ENCODE measurements around the gene HPDL.
A peak's percentile ranks its signal among the peaks of the same experiment; 100 is the strongest.
"Not testable (repeated sequence)": the region's sequence is repeated elsewhere in the genome, so short reads cannot be mapped to it uniquely, and the experiment has no call there.

The HPDL gene

DNA sequence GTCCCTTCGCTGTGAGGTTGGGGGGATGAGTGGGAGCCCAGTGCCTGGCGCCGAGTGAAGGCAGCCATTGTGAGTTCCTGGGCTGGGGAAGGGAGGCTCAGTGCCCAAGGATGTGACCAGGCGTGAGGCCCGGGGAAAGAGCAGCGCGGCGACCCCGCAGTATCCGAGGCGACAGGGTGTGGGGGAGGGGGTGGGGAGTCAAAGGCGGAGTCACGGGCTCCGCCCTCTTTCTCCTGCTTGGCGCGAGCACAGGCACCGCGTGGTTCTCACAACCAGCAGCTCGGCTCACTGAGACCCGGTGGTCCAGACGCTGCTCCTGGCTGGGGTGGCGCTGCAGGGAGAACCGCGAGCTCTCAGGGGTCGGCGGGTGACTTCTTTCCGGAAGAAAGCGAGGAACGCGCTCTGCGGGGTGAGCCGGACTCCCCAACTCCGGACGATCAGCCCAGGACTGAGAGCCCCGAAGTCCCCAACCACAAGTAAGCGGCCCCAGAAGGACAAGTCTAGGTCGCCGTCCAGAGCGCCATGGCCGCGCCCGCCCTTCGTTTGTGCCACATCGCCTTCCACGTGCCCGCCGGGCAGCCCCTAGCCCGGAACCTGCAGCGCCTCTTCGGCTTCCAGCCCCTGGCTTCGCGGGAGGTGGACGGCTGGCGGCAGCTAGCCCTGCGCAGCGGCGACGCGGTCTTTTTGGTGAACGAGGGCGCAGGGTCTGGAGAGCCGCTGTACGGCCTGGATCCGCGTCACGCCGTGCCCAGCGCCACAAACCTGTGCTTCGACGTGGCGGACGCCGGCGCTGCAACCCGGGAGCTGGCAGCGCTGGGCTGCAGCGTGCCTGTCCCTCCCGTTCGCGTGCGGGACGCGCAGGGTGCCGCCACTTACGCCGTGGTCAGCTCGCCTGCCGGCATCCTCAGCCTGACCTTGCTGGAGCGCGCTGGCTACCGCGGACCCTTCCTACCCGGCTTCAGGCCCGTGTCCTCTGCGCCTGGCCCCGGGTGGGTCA lies at the start of gene HPDL:
TSS of gene HPDL (plus strand) at position 269 of the 997 bp plus-strand sequence. CDS start at position 523, 254 bp downstream.
- DNase-seq, result peak; percentile 67 to 73

DNA sequence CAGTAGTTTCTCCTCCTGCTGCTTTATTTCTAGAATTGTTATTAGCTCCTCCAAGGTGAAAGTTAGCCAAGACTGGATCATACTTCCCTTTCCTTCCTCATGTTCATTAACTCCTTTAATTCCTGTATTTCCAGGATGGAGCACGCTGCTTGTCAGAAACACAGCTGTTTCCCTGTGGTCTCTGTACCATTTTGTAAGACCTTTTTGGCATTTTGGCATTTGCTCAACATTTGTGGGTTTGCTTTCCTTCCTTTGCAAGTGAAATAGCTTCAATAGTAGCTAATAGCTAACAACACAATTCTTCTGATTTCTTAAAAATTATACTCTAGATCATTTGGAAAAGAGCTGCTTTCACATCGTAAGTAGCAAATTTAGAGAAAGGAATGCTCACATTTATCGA lies 44.3 kb upstream of the HPDL start:
- no peak for DNase-seq

DNA sequence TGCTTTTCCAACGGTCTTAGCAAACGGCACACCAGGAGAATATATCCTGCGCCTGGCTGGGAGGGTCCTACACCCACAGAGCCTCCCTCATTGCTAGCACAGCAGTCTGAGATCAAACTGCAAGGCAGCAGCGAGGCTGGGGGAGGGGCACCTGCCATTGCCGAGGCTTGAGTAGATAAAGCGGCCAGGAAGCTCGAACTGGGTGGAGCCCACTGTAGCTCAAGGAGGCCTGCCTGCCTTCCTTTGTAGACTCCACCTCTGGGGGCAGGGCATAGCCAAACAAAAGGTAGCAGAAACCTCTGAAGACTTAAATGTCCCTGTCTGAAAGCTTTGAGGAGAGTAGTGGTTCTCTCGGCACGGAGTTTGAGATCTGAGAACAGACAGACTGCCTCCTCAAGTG lies 41.8 kb upstream of the HPDL start:
- DNase-seq, result not testable (repeated sequence)

DNA sequence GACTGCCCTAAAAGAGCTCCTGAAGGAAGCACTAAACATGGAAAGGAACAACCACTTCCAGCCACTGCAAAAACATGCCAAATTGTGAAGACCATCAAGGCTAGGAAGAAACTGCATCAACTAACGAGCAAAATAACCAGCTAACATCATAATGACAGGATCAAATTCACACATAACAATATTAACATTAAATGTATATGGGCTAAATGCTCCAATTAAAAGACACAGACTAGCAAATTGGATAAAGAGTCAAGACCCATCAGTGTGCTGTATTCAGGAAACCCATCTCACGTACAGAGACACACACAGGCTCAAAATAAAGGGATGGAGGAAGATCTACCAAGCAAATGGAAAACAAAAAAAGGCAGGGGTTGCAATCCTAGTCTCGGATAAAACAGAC lies 40.2 kb upstream of the HPDL start:
- DNase-seq, result not testable (repeated sequence)

DNA sequence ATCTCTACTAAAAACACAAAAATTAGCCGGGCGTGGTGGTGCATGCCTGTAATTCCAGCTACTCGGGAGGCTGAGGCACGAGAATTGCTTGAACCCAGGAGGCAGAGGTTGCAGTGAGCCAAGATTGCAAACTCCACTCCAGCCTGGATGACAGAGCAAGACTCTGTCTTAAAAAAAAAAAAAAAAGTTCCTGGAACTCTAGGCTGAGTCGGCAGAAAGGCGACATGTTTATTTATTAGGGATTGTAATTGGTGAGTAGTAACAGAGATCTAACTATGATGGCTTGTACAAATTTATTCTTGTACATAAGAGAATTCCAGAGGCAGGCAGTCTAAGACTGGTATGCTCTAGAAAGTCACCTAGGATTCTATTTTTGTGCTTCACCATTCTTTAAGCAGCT lies 35.7 kb upstream of the HPDL start:
- not testable (repeated sequence) for DNase-seq

DNA sequence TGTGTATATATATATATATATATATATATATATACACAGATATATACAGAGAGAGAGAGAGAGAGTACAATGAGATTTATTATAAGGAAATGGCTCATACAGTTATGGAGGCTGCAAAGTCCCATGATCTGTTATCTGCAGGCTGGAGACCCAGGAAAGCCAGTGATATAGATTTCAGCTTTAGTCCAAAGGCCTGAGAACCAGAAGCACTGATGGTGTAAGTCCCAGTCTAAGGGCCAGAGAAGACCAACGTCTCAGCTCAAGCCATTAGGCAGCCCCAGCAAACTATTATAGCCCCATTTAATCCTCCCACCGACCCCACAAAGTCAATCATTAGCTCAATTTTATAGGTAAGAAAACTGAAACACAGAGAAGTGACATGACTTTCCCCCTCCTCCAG lies 35.0 kb upstream of the HPDL start:
- DNase-seq, result no peak

DNA sequence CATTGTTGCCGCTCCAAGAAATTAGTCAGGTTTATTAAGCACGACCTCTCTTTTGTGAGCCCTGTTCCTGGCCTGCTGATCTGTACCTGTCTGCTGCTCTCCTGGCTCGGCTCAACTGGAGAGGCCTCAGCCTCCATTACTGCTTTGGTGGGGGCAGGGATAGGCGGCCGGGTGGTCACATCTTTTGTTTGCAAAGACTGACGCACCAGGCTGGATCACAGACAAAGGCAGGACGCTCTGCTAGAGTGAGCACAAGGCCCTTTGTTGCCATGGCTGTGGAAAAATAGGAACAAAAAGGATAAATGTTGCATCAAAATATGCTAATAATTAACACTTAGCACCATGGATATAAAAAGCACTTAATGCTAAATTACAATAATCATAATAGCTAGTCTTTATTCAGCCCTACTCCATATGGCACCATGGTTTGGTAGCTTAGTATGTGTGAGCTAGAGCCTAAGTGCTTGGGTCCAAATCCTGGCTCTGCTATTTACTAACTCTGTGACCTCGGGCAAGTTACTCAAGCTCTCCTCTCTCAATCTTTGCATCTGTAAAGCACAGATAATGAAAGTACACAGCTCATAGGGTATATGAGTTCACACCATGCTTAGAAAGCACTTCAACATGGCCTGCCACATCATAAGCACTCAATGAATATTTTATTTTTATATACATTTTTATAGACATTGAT lies 28.9 kb upstream of the HPDL start:
- DNase-seq, result no peak

DNA sequence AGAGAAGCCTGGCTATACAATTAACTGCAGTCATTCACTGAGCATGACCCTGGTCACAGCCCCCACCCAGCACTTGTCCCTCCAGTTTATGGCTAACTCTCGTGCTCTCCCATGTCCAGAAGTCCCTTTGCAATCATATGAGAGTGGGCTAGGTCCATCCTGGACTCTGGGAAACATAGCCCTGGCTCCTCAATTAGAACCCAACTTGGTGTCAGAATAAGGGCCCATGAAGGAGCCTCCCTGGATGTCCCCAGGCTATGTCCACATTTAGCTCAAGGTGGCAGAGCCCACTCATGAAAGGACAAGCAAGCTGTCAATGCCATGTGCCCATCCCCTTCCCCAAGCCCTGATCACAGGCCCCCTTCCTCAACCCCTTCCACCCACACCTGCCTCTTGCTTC lies 27.4 kb upstream of the HPDL start:
- no peak for DNase-seq

DNA sequence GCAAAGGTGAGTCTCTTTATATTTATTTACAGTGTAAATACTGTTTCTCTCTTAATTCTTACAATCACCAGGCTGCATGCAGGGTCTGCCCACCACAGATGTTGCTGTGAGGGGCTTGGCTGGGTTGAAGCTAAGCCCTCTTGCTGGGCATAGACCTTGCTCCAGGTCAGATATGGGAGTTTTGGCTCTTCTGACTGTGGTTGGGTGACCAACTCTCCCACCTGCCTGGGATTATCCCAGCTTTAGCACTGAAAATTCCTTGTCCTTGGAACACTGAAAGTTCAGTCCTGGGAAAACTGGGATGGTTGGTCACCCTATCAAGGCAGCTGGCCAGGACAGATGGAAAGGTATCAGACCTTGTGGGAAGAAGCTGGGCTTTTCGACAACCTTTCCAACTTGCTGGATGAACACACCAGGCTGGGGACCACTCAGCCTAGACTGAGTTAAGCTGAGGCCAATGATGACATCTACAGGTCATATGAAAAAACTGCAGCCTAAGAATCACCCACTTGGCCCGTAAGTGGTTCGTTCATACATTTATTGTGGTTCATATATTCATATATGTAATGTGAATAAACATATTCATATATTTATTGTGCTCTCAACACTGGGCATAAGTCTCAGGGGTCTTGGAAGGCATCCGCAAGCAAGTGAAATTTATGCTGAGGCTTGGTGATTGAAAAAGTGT lies 26.6 kb upstream of the HPDL start:
- DNase-seq, result peak; percentile 33 to 40

DNA sequence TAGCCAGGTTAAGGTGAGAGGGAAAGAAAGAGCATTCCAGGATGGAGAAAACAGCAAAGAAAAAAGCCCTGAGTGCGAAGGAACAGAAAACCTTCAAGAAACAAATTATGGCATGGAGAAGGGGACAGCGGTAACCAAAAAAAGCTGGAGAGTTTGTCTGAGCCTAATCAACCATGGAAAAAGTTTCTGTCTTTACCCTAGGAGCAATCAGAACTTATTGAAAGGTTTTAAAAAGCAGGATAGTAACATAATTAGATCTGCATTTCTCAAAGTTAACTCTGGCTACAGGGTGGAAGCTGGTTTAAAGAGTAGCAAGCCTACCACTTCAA lies 26.1 kb upstream of the HPDL start:
- DNase-seq, result no peak

DNA sequence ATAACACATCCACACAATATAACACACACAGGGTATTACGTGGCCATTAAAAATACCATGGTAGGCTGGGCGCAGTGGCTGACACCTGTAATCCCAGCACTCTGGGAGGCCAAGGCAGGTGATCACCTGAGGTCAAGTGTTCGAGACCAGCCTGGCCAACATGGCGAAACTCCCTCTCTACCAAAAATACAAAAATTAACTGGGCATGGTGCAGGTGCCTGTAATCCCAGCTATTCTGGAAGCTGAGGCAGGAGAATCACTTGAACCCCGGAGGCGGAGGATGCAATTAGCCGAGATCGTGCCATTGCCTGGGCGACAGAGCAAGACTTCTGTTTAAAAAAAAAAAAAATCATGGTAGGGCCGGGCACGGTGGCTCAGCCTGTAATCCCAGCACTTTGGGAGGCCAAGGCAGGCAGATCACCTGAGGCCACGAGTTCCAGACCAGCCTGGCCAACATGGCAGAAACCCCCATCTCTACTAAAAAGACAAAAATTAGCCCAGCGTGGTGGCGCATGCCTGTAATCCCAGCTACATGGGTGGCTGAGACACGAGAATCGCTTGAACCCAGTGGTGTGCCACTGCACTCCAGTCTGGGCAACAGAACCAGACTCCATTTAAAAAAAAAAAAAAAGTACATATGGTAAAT lies 24.1 kb upstream of the HPDL start:
- DNase-seq, result no peak

DNA sequence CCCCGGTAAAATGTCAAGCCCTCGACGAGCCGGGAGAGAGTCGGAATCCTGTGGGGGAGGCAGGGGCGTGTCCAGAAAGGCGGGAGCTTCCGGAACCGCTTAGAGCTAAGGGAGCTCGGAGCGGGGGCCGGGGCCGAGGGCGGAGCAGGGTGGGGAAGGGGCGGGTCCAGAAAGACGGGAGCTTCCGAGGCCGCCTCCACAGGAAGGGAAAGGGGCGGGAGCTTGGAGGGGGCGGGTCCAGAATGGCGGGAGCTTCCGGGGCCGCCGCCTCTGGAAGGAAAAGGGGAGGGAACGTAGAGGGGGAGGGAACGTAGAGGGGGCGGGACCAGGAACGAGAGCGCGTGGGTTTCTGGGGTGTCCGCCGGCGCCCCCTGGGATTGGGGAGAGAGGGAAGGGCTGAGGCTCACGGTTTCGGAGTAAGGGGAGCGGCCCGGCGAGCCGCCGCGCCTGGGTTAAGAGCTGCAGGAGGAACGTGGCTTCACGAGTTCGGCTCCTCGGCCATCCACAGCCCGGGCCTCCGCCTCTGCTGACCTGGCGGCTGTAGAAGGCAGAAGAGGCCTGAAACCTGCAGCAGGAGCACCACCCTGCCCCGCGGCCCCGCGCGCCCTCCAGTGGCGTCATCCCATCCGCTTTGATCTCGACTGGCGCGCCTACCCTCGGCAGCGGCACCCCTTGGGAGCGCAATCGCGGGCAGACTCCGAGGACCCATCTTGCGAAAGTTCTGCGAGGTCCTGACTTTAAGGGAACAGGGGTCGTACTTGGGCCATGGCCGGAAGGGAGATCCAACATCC lies 23.0 kb upstream of the HPDL start:
- DNase-seq, result peak; percentile 98 to 99

DNA sequence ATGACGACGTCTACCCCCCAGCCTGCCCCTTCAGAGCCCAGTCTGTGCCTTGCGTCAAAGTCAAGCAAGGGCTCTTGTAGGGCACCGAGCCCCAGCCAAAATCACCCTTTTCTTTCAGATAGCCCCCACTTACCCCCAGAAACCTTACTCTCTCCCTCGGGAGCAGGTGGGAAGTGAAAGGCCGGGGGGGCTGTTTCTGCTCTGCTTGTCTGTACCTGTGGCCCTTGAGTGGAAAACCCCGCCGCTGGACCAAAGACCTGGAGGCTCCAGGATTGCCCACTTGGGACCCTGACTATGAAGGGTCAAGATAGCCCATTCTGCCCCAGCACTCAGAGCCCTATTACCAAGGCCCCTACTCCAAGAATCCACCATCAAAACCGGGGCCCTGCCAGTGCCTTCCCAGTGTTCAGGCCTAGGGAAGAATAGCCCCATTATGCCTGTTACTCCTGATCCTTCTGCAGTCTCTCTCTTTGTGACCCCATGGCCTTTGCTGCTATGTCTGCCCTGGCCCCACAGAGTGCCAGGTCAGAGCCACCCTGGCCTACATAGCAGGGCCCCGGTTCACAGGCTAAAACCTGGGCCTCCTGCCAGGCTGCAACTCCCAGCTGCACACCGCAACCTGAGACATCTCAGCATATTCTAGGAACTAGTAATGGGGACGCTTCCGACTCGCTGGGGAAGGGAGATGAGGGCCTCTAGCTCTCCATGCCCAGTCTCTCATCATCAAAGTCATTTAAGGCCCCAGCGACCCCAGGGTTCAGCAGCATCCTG lies 22.2 kb upstream of the HPDL start:
- no peak for DNase-seq

DNA sequence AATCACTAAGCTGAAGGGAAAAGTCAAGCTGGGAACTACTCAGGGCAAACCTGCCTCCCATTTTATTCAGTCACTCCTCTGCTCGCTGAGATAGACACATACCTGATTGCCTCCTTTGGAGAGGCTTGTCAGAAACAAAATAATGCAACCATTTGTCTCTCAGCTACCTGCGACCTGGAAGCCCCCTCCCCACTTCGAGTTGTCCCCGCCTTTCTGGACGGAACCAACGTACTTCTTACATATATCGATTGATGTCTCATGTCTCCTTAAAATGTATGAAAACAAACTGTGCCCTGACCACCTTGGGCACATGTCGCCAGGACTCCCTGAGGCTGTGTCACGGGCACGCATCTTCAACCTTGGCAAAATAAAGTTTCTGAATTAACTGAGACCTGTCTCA lies 21.5 kb upstream of the HPDL start:
- no peak for DNase-seq

DNA sequence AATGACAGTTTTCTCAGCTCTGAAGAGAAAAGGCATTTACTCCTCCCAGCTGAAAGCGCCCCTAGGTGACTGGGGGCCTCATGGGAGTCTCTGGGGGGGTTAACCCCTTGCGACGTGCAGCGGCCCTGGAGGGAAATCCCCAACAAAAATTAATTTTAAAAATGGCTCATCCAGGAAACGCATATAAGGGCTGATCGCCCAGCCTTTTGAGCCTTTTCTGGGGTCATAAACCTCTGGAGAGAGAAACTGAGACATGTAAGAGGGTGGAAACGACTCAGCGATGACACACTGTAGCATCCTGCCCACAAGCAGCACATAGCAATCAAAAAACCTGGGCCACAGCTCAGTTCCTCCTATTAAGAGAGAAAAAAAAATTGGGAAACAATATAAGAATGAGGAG lies 20.4 kb upstream of the HPDL start:
- DNase-seq, result no peak

DNA sequence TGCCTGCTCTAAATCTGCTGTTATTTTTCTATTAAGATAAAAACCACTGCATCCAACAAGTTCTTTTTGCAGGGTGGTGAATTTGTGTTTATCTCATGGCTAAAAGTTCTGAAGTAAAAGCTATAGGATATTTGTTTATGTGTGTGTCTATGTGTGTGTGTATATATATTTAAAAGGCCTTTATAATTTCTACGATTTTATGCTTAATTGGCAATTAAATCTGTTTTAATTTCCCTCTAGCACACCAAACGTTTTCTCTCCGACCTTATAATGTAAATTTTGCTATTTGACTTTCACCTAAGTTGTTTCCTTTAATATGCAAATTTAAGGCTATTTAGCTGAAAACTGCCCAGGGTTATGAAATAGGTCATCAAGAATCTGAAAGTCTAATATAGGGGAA lies 19.8 kb upstream of the HPDL start:
- DNase-seq, result no peak

DNA sequence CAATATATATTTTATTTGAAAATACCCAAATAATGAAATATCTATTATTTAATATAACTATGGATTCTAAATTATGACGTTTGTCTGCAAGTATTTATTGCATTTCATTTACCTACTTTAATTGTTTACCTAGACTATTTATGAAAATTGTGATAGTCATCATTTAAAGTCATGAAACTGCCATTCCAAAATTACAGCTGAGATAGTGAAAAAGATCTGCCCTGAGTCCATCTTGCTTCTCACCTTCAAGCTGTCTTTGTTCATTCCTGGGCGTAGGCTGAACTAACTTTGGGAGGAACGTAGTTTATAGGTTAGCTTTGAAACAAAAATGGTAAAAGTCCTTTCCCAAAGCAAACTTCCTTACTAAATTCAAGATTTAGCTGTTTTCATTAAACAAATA lies 12.4 kb upstream of the HPDL start:
- DNase-seq, result no peak

DNA sequence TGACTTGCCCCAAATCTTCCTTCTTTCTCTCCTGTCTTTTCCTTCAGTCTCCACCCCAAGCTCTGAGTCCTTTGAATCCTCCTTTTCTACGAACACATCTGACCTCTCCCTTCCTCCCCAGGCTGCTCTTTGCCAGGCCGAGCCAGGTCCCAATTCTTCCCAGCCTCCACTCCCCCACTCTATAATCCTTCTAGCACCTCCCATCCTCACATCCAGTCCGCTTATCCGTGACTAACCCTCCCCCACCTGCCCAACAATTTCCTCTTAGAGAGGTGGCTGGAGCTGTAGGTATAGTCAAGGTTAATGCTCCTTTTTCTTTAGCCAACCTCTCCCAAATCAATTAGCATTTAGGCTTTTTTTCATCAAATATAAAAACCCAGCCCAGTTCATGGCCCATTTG lies 9.5 kb upstream of the HPDL start:
- no peak for DNase-seq

DNA sequence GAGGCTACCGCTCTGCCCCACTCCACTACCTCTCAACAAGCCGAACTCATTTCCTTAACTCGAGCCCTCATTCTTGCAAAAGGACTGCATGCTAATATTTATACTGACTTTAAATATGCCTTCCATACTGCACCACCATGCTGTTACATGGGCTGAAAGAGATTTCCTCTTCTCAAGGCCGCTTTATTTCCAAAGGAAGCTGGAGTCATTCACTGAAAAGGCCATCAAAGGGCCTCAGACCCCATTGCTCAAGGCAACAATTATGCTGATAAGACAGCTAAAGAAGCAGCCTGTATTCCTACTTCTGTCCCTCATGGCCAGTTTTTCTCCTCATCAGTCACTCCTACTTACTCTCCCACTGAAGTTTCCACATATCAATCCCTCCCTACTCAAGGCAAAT lies 6.9 kb upstream of the HPDL start:
- no peak for DNase-seq

DNA sequence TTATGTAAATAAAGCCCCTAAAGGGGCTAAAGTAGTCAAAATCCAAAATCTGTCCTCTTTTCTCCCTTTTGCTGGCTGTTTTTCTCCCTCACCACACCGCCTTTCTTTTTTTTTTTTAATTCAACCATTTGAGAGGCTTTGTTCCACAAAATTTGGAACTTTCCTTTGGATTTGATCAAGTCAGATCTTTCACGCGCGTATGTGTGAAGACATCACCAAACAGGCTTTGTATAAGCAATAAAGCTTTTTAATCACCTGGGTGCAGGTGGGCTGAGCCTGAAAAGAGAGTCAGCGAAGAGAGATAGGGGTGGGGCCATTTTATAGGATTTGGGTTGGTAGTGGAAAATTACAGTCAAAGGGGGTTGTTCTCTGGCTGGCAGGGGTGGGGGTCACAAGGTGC lies 5.3 kb upstream of the HPDL start:
- DNase-seq, result no peak

DNA sequence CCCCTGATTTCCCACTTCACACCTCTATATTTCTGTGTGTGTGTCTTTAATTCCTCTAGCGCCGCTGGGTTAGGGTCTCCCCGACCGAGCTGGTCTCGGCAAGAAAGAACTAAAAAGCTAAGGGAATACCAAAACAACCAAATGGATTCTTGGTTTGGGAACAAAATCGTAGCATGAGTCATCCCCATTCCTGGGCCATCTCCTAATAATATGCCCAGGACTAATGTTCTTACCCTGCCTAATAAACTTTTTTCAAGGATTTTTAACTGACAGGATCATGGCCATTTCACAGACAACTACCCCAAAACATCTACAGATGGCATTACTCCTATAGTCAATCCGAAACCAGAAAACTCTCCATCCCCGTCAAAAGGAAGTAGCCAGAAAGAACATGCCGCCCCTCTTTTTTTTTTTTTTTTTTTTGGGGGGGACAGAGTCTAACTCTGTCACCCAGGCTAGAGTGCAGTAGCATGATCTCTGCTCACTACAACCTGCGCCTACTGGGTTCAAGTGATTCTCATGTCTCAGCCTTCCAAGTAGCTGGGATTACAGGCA lies 4.1 kb upstream of the HPDL start:
- DNase-seq, result no peak
